Caco-2 (cell line): Measurements from ENCODE around the gene CARS1. TPM values are rescaled to one million over a fixed set of nuclear protein-coding genes. Genes with fewer than 3 reads are reported as not detected.

ENCODE experiments used
- BruUV-seq: library from RNA; stranded (reverse); fragments of 400-500 nt; replicated peaks from 2 replicates; lab custom pipeline; 2021; lab: Mats Ljungman, UMichigan
- CTCF ChIA-PET: fragments of 300-600 bp; sonication (Branson Sonifier 250); formaldehyde crosslinking; loops from one replicate; lab custom pipeline; 2022; ENCODE audit warnings: antibody characterized with exemption; lab: Charles Lee
- POLR2A ChIA-PET: fragments of 300-600 bp; sonication (Branson Sonifier 250); formaldehyde crosslinking; loops from one replicate; lab custom pipeline; 2022; ENCODE audit warnings: antibody characterized with exemption; lab: Charles Lee
- DNase-seq, 2 experiments: peaks; one replicate each; pipeline versions ENCODE4 v3.0.0 to v3.0.0-alpha.2; 2020 to 2022
- H3K27me3 ChIP-seq: replicated peaks from 2 replicates; pipeline ENCODE4 v1.6.0; 2011; ENCODE audit warnings: low read length; ENCODE audit not compliant: control insufficient read depth, insufficient read depth
- H3K36me3 ChIP-seq: 2 replicates; pipeline ENCODE4 v1.5.1; 2011; ENCODE audit warnings: low read length; ENCODE audit not compliant: control insufficient read depth, insufficient read depth
- H3K4me1 ChIP-seq: fragments of 250-450 bp; sonication (Bioruptor Pico); 2 replicates; pipeline ENCODE4 v1.5.1; 2020; ENCODE audit warnings: mild to moderate bottlenecking
- H3K4me3 ChIP-seq: 2 replicates; pipeline ENCODE4 v1.5.1; 2011; ENCODE audit warnings: low read depth, mild to moderate bottlenecking, control low read depth, low read length
- H3K9me3 ChIP-seq: fragments of 250-450 bp; sonication (Bioruptor Pico); 2 replicates; pipeline ENCODE4 v1.5.1; 2020; ENCODE audit warnings: mild to moderate bottlenecking, moderate library complexity
- H3K27ac Mint-ChIP-seq: one replicate; pipeline ENCODE4 v1.8.0; 2022; ENCODE audit warnings: mixed read lengths; ENCODE audit not compliant: unreplicated experiment
- H3K27me3 Mint-ChIP-seq: one replicate; pipeline ENCODE4 v1.8.0; 2022; ENCODE audit warnings: mixed read lengths; ENCODE audit not compliant: insufficient read depth, unreplicated experiment
- H3K36me3 Mint-ChIP-seq: one replicate; pipeline ENCODE4 v1.8.0; 2022; ENCODE audit warnings: mild to moderate bottlenecking, mixed read lengths; ENCODE audit not compliant: insufficient read depth, unreplicated experiment
- H3K4me1 Mint-ChIP-seq: one replicate; pipeline ENCODE4 v1.8.0; 2022; ENCODE audit warnings: low read depth, mixed read lengths; ENCODE audit not compliant: unreplicated experiment
- H3K4me3 Mint-ChIP-seq: one replicate; pipeline ENCODE4 v1.8.0; 2022; ENCODE audit warnings: mild to moderate bottlenecking, moderate library complexity, mixed read lengths; ENCODE audit not compliant: unreplicated experiment
- H3K9me3 Mint-ChIP-seq: one replicate; pipeline ENCODE4 v1.8.0; 2022; ENCODE audit warnings: mixed read lengths; ENCODE audit not compliant: unreplicated experiment
- CTCF ChIP-seq, 2 experiments: fragments of 200-600 bp in 1 of 2; IDR thresholded peaks; 1 replicate in 1 of 2; 2 replicates in 1 of 2; pipeline versions ENCODE4 v1.5.1 to v1.8.0; 2011 to 2022; ENCODE audit warnings: antibody characterized with exemption in 1 of 2, control low read depth in 1 of 2, inconsistent platforms in 1 of 2, low read depth in 1 of 2, low read length in 1 of 2, mild to moderate bottlenecking in 1 of 2, moderate library complexity in 1 of 2; ENCODE audit not compliant: insufficient read depth in 1 of 2, severe bottlenecking in 1 of 2, unreplicated experiment in 1 of 2
- intact Hi-C: fragments of 100-400 bp; cut with micrococcal nuclease; formaldehyde crosslinking; loops from one replicate; pipeline ENCODE4 v1.10.0; 2022; ENCODE audit not compliant: unreplicated experiment
- total RNA-seq: library from RNA; stranded (reverse); gene quantifications from 2 replicates; pipeline ENCODE4 v1.2.3, GENCODE V29; 2022

Gene CARS1
- total RNA-seq, 1 experiment from 2014 or later: 121 TPM

GRCh38 chr11:2989006-2989405 is 68.2 kb downstream of the CARS1 start:
- H3K27me3 Mint-ChIP-seq: no peaks in the 10 kb centered on the region
- Histone ChIP-seq H3K36me3 (no peaks in the 10 kb centered on the region), H3K4me3 (peak overlapping the region; percentile 76), H3K9me3 (no peaks in the 10 kb centered on the region), H3K4me1 (peaks cover 13% of the 10 kb centered on the region), H3K27me3 (no peaks in the 10 kb centered on the region)
- peak overlapping the region; percentile 100 for H3K27ac Mint-ChIP-seq
- peaks cover 57% of the 10 kb centered on the region for H3K36me3 Mint-ChIP-seq
- intact Hi-C loops: no loop called here
- no peaks in the 10 kb centered on the region for H3K9me3 Mint-ChIP-seq
- POLR2A ChIA-PET: interaction anchor here (0.5 to 0.6 kb wide), 2 partner anchors 612 to 919 kb away, joined by 3 to 5 read pairs; no protein-coding TSS in a partner anchor
- peak overlapping the region; percentile 98 for H3K4me3 Mint-ChIP-seq
- no peak for DNase-seq
- TF ChIP-seq CTCF (IDR thresholded peaks at IDR 0.05; ENCODE audit: insufficient read depth in 1 of 2, low read depth in 1 of 2, low read length in 1 of 2, severe bottlenecking in 1 of 2, unreplicated experiment in 1 of 2): no peak
- no TSS peak for BruUV-seq
- CTCF ChIA-PET: no interaction called here
- H3K4me1 Mint-ChIP-seq: peaks cover 24% of the 10 kb centered on the region

GRCh38 chr11:2987881-2988861 is 69.1 kb downstream of the CARS1 start:
- POLR2A ChIA-PET: interaction anchor here (0.5 kb wide), 1 partner anchor 611 kb away, joined by 5 read pairs; no protein-coding TSS in a partner anchor

More at GRCh38 chr11:2987881-2988861, 69.1 kb downstream of the CARS1 start:
- Histone ChIP-seq H3K27me3 (no peaks in the 10 kb centered on the region), H3K4me1 (peaks cover 13% of the 10 kb centered on the region), H3K9me3 (no peaks in the 10 kb centered on the region), H3K4me3 (no peak overlapping the region), H3K36me3 (no peaks in the 10 kb centered on the region; the same call in 1 of the 2 replicates)
- H3K36me3 Mint-ChIP-seq: peaks cover 66% of the 10 kb centered on the region
- no peak for DNase-seq
- H3K27ac Mint-ChIP-seq: no peak overlapping the region
- no peak for TF ChIP-seq CTCF (IDR thresholded peaks at IDR 0.05; ENCODE audit: insufficient read depth in 1 of 2, low read depth in 1 of 2, low read length in 1 of 2, severe bottlenecking in 1 of 2, unreplicated experiment in 1 of 2)
- no peaks in the 10 kb centered on the region for H3K9me3 Mint-ChIP-seq
- H3K27me3 Mint-ChIP-seq: no peaks in the 10 kb centered on the region
- intact Hi-C loops: no loop called here
- BruUV-seq: no TSS peak
- CTCF ChIA-PET: no interaction called here
- peaks cover 24% of the 10 kb centered on the region for H3K4me1 Mint-ChIP-seq
- H3K4me3 Mint-ChIP-seq: peak overlapping the region; percentile 10
